GM18907 (cell line): ENCODE data around the gene CYP26A1.

Experiments
- ATAC-seq: cut with Tn5 transposase; IDR thresholded peaks from one replicate; pipeline ENCODE4 v1.9.1; 2021; ENCODE audit warnings: mild to moderate bottlenecking, moderate library complexity; ENCODE audit not compliant: unreplicated experiment

Gene CYP26A1

DNA sequence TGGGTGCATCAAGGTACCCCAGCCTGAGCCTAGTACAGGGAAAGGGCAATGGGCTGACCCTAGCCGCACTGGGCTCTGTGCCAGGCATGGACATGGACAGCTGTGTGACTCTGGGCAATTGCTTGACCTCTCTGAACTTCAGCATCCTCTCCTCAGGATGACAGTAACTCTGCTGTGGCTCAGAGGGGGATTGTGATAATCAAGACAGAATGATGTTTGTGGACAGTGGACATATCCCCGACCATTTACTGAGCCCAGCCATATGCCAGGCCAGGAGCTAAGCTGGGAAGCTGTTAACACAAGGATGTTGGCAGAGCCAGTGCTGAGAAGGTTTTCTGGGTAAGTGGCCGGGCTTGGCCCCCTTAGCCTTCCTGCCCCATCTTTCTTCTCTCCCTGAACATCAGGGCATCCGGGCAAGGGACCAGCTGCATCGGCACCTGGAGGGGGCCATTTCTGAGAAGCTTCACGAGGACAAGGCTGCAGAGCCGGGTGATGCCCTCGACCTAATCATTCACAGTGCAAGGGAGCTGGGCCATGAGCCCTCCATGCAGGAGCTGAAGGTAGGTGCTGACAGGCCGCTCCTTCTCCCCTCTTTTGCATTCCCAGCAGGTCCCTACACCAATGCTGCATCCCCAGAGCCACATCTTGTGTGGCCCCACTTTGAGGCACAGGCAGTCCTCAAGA, 9.6 kb upstream of the CYP26A1 start:
- ATAC-seq, result no peak

DNA sequence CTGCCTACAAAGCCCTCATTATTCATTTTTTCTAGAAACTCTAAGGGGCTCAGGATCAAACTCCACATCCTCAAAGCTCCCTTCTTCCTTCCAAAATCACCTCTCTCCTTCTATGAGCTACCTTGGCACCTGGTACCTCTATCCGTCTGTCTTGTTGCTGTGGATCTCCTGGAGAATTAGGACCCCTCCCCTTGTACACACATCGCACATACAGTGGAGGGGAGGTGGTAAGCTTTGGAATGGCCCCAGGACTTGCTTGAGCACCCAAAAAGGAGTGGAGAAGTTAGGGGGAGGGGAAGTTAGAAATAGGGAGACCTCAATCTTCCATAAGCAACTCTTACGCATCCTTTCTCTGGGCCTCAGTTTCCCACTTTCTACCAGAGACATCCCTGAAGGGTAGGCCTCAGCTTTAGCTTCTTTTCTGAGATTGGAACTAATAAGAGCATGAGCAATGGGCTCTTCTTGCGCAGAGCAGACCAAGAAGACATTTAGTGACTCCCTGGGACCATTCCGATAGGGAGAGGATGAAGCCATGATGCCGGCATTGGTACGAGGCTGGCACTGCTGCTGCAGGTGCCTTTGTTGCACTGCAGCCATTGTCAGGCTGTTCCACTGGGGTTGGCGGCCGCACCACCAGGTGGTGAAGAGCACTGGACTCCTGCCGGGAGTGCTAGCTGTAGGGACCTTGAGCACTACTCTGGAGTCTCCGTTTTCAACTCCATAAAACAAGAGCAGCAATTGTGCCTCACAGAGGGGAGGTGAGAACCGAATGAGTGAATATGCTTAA, 8.6 kb upstream of the CYP26A1 start:
- ATAC-seq, result no peak

DNA sequence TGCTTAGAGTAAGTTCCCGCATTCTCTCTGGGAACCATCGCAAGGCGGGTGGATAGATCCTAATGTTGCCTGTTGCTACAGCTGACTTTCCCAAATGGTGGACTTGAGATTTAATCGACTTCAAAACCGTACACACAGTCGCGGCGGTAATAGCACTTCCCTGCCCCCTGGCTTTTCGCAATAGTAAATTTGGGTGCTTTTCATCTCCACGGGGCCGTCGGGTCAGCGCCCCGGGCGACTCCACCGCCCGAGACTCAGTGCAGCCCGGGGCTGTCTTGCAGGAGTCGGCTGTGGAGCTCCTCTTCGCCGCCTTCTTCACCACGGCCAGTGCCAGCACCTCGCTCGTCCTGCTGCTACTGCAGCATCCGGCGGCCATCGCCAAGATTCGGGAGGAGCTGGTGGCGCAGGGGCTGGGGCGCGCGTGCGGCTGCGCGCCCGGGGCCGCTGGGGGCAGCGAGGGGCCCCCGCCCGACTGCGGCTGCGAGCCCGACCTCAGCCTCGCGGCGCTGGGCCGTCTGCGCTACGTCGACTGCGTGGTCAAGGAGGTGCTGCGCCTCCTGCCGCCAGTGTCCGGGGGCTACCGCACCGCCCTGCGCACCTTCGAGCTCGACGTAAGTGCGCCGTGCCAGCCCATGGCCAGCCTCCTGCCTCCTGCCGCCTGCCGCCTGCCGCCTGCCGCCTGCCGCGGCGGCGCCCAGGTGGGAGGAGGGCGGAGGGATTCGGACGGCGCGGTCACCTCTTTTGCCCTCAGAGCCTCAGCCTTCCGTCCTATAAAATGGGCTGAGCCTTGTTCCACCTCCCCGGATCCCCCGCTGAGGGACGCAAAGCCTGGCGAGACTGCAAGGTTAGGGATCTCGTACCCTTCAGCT, 7.8 kb upstream of the CYP26A1 start:
- ATAC-seq, result no peak

DNA sequence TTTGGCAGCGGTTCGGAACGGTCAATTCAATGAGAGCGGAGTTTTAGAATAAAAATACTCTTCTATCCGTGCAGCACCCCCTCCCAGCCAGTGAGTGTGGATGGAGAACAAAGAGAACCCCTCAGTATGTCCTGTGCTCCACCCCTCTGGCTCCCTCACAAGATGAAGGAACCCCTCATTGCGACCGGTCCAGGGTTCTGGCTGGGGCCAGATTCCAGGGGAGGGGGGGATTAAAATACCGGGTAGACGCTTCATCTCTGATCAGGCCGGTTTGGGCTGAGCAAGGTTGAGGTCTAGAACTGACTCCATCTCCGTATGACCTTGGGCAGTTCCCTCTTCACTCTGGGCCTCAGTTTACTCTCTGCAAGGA, 7.2 kb upstream of the CYP26A1 start:
- ATAC-seq, result no peak

DNA sequence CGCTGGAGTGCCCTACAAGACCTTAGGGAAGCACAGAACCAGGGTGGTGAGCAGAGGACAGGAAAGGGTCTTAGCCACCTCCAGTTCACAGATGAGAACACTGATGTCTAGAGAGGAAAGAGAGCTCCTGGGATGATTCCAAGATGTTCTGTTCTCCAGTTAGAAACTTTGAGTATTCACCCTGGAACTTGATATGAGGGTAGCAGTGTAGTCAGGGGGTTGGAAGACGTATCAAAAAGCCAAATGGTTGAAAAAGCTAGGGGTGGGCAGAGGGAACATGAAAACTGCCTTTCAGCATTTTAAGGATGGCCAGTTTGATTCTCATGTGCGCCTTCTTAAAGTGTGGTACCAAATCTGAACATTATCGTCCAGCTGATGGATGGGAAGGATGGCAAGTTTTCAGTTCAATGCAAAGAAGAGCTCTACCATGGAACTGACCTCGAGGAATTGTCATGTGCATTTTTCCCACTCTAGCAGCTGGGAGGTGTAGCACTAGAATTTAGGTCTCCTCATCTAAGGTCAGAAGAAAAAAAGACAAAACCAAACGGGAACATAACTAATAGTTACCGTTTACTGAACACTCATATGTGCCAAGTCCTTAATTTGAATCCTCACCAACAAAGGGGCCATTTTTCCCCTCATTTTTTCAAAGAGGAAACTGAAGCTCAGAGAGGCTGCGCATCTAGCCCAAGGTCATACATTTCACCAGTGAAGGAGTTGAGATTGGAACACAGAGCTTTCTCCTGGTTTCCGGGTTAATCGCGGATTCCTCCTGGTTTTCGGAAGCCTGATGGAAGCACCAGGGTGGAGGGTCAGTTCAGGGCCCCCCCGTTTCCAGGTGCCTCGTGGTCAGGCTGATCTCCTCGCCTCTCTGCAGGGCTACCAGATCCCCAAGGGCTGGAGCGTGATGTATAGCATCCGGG, 6.0 kb upstream of the CYP26A1 start:
- no peak for ATAC-seq

DNA sequence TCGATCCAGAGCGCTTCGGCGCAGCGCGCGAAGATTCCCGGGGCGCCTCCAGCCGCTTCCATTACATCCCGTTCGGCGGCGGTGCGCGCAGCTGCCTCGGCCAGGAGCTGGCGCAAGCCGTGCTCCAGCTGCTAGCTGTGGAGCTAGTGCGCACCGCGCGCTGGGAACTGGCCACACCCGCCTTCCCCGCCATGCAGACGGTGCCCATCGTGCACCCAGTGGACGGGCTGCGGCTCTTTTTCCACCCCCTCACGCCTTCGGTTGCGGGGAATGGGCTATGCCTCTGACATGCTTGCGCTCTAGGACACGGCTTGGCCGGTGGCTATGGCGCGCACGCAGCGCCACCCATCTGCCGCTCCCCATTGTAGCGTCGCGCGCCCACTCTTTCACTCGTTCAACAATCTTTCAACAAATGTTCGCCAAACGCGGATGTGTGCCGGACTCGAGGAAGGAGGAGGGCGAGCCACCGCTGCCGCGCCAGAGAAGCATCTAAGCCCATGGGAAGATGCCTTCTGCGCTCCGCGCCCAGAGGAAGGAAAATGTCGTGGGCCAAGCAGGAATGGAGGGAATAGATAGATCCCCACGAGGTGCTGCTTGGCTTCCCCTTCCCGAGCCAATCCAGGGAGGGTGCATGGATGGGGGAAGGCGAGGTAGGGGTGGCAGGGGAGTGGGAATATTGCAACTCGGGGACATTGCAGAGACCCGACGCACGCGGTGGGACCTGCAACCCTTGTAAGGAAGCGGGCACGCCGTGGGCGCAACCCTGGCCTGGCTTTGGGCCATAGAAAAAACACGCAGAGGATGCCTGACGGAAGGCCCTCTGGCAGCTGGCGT, 5.1 kb upstream of the CYP26A1 start:
- no peak for ATAC-seq

DNA sequence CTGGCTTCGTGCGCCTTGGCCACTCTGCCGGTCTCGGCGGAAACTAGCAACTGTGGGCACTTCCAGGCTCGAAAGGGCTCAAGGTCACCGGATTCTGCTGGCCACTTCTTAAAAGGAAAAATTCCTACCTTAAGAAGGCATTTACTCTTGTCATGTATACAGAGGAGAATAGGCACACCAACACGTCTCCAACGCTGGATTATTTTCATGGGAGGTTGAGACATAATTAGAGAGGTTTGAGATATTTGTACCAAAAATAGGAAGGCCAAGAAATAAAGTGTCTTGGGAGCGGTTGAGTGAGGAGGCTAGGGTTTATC, 4.5 kb upstream of the CYP26A1 start:
- no peak for ATAC-seq

DNA sequence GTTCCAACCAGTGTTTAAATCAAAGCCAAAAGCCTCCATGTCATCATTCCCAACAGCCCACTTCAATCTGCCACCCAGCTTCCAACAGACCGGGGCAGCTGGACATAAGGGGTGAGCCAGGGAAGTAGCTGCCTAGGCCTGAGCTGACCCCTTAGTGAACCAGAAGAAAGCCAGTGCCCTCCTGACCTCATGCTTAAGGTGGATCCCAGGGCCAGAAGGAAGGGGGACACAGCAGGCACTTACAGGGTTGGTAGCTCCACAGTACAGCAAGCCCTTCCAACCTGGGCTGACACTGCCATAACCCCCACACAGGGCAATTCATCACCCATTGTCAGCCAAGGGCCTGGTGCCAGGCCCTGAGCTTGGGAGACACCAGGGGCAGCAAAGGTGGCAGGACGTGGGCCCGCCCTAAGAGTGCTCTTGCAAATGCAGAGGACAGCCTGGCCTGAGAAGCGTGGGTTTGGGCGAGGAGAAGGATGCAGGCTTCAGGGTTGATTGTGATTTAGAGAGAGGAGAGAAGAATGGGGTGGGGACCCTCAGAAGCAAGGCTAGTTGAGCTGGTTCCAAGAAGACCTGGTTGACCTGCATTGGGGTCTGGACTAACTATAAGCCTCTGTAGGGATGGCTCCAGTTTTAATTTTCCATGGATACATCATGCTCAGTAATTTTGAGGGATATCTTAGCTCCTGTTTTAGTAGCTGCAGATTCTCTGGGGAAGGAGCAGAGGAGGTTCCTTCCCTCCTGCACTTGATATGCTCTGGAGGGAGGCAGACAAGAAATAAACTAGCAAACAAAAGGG, 3.1 kb upstream of the CYP26A1 start:
- ATAC-seq, result no peak

DNA sequence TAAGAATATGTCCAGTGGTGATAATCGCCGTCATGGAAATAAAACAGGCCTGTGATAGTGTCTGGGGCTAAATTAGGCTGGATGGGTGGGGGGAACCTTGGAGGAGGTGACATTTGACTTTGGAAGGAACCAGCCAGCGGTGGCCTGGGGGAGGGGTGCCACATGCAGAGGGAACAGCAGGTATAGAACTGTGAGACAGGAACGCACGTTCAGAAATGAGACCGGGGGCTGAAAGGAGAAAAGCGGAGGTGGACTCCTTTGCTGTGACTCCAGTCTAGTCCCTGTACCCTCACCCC, 2.6 kb upstream of the CYP26A1 start:
- no peak for ATAC-seq

DNA sequence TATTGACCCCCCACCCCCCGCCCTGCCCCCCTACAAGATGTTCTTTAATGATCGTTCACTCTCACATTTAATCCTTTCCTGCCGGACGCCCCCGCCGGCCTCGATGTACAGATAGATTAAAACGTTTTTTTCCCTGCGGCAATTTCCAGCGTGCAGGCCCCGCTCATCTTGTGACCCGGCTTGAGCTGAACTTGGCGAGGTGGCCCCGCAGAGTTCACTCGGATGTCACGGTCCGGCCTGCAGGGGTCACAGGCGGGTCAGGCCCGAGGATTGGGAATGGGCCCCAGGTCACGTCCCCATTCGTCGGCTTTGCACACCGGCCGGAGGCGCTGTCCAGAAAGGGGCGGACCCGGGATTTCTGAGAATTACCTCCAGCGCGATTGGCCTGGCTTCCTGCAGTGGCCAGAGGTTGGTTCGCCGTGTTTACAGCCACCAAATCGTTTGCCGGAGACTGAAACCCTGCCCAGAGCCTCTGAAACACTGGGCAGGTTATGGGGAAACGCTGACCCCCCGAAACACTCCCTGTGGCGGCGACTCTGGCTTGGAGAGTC, 1.9 kb upstream of the CYP26A1 start:
- ATAC-seq, result no peak

DNA sequence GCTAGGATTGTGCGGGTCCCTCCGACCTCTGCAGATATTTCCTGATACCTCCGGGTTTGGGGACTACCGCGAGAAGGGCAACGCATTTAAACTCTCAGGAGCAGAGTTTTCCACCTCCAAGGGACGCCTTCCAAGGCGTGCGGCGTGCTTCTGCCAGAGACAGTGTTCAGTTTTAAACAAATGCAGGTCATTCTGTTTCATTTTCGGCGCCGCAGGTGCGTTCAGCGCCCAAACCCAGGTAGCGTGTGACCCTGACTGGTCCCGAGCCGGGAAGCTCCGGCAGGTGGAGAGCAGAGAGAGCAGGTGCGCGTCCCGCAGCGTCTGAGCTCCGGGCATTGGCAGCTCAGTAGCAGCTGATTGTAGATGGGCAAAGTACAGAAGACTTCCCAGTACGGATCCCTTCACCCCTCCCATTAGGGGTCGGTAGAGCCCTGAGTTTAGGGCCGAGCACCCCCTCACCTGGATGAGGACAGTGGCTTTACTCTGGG, 1.4 kb upstream of the CYP26A1 start:
- ATAC-seq, result no peak

DNA sequence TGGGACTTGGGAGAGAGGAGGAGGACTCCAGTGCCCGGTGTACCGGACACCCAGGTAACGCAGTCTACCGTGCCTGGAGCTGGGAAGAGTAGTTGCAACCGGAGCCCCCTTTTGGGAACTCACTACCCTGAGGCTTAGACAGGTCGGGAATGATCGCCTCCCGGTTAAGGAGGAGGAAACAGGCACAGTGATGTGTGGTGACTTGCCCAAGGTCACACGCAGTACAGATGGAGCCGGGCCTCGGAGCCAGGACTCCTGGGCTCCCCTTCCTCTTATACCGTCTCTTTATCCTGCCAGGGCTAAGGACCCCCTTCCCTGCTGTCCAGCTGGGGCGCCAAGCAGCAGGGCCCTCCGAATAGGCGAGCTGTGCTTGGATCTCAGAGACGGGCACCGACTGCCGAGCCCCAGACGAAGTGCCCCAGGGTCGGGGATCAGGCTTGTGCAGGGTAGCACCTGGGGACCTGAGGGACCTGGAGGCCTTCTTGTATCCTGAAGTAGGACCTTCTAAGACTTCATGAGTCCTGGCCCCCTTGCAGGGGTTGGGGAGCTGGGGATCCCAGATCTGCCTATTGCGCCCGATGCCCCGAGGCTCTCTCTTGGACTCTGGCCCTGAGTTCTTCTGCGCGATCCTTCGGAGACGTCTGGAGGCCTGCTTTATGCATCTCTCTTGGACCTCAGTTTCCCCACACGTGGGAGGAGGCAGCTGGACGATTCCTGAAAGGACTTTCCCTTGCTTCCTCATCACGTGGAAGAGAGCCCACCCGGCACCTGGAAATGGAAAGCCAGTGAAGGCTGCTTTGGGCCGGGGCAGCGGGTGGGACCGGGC, 767 bp upstream of the CYP26A1 start:
- ATAC-seq, result no peak

DNA sequence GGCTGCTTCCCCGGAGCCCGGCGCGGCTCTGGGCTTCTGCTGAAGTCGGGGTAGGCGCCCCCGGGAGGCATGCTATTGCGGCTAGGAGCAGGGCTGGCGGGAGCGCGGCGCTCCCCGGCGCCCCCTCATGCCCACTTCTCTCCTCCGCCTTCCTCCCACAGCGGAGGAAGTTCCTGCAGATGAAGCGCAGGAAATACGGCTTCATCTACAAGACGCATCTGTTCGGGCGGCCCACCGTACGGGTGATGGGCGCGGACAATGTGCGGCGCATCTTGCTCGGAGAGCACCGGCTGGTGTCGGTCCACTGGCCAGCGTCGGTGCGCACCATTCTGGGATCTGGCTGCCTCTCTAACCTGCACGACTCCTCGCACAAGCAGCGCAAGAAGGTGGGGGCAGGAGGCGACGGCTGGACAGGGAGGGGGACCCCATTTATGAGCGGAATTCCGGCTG, 479 bp downstream of the CYP26A1 start:
- ATAC-seq, result no peak

DNA sequence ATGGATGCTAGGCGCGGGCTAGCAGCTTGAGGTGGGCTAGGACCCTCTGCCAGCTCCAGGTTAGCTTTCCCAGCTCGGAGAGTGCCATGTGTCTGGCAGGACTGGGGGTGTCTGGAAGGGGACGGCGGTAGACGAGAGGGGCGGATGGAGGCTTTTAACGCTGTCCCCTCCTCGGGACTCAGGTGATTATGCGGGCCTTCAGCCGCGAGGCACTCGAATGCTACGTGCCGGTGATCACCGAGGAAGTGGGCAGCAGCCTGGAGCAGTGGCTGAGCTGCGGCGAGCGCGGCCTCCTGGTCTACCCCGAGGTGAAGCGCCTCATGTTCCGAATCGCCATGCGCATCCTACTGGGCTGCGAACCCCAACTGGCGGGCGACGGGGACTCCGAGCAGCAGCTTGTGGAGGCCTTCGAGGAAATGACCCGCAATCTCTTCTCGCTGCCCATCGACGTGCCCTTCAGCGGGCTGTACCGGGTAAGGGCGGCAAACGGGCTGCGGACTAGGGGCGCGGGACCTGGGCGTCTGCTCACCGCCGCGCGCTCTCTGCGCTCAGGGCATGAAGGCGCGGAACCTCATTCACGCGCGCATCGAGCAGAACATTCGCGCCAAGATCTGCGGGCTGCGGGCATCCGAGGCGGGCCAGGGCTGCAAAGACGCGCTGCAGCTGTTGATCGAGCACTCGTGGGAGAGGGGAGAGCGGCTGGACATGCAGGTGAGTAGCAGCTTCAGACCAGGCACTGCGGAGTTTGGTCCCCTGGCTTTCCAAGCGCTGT, 1.1 kb downstream of the CYP26A1 start:
- no peak for ATAC-seq

DNA sequence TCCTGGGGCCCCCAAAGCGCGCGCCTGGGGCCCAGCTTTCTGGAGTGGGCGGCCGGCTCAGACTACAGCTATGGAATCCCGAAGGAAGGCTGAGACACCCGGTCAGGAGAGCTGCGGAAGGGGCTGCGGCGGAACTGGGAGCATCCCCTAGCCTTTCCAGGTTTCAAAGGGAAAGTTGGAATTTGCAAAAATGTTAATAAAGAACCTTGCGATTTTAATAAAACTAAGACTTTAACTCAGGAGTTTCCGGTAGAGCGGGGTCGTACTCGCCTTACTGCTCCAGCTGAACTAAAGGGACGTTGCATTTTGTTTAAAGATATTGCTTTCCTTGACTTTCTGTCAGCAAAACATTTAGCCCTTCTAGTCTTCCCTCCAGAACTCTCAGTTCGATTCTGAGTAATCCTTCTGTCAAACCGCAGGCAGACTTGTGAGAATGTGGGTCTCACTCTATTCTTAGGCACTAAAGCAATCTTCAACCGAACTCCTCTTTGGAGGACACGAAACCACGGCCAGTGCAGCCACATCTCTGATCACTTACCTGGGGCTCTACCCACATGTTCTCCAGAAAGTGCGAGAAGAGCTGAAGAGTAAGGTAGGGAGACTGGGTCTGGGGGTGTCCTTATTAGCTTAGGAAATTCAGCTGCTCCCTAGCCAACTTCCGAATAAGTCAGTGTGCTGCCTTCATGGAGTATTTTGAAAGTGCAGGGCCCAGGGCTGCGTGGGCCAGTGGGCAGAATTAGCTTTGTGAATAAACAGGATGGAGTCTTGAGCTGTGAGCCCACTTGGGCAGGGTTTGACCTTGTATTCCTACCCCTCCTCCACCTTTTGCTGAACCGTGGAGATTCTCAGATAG, 1.9 kb downstream of the CYP26A1 start:
- ATAC-seq, result no peak

DNA sequence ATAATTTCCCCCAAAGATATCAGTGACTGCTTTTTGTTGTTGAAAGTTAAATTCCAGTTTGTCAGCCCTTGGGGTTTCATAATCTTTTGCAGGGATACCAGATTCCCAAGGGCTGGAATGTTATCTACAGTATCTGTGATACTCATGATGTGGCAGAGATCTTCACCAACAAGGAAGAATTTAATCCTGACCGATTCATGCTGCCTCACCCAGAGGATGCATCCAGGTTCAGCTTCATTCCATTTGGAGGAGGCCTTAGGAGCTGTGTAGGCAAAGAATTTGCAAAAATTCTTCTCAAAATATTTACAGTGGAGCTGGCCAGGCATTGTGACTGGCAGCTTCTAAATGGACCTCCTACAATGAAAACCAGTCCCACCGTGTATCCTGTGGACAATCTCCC, 3.2 kb downstream of the CYP26A1 start:
- no peak for ATAC-seq
